Aorta (tissue), 5 donors: ENCODE measurements around the gene KIF26B. TPM values are rescaled to one million over a fixed set of nuclear protein-coding genes. Genes with fewer than 3 reads are reported as not detected.

ENCODE experiments used
- ATAC-seq: fragments of 200-7000 bp; cut with Tn5 transposase; one replicate; pipeline ENCODE4 v1.9.1; 2022; ENCODE audit warnings: moderate library complexity; ENCODE audit not compliant: low FRiP score
- DNase-seq, 2 donors: peaks; one replicate each; pipeline ENCODE4 v3.0.0-alpha.2; 2020
- H3K27ac ChIP-seq, 2 donors: one replicate each; pipeline ENCODE4 v1.5.1; 2013; ENCODE audit warnings: low read length in 2 of 2, mild to moderate bottlenecking in 2 of 2, moderate library complexity in 2 of 2, control low read depth in 1 of 2, inconsistent platforms in 1 of 2, low read depth in 1 of 2
- H3K27me3 ChIP-seq, 2 donors: one replicate each; pipeline ENCODE4 v1.6.1; 2013; ENCODE audit warnings: control low read depth in 1 of 2, low read length in 1 of 2, mild to moderate bottlenecking in 1 of 2, moderate library complexity in 1 of 2; ENCODE audit not compliant: insufficient read depth in 2 of 2, control insufficient read depth in 1 of 2
- H3K36me3 ChIP-seq, 2 donors: one replicate each; pipeline ENCODE4 v1.6.1; 2013; ENCODE audit warnings: control low read depth in 1 of 2, low read length in 1 of 2, mild to moderate bottlenecking in 1 of 2; ENCODE audit not compliant: insufficient read depth in 2 of 2, control insufficient read depth in 1 of 2
- H3K4me1 ChIP-seq, 2 donors: one replicate each; pipeline ENCODE4 v1.6.1; 2013; ENCODE audit warnings: low read length in 2 of 2, control low read depth in 1 of 2, mild to moderate bottlenecking in 1 of 2, moderate library complexity in 1 of 2; ENCODE audit not compliant: insufficient read depth in 2 of 2, control insufficient read depth in 1 of 2
- H3K4me3 ChIP-seq, 2 donors: one replicate each; pipeline ENCODE4 v1.5.1; 2013; ENCODE audit warnings: low read length in 2 of 2, control low read depth in 1 of 2, mild to moderate bottlenecking in 1 of 2
- H3K9me3 ChIP-seq: one replicate; pipeline ENCODE4 v1.6.1; 2013; ENCODE audit warnings: mild to moderate bottlenecking, low read length; ENCODE audit not compliant: control insufficient read depth
- WGBS, 2 donors: extraction: QIAGEN DNeasy Blood & Tissue Kit; methylation state at CpG; one replicate each; pipeline ENCODE4 v1.1.7; 2013; 5-methylcytosine and 5-hydroxymethylcytosine counted together
- intact Hi-C, 2 donors: fragments of 100-400 bp; cut with DNase I; formaldehyde crosslinking; loops; one replicate each; pipeline versions ENCODE4 v1.14.2 to v1.15.0; 2022
- long read RNA-seq, 2 donors: library from polyadenylated mRNA; unstranded; transcript quantifications; one replicate each; pipeline ENCODE4 v2.0.0, GENCODE V29; 2020 to 2021
- polyA plus RNA-seq, 2 donors: library from polyadenylated mRNA; stranded (reverse); fragments of 200-250 nt; gene quantifications; one replicate each; pipeline ENCODE4 v1.2.3, GENCODE V29; 2013
- total RNA-seq, 2 donors: library from RNA; stranded (reverse); fragmentation: NEBNext Ultra II Directional; extraction: Animal tissue kit (Norgen Biotek cat#: 25700); gene quantifications; one replicate each; pipeline ENCODE4 v1.2.1, GENCODE V29; 2021
- donor health status: healthy with polysubstance abuse.
- donor health status: Bipolar disorder and iron deficiency.
- donor health status: DM: no; HTN: no; CAD: no.
- donor health status: DM: no; HTN: no; CAD: no.
- donor health status: DM: yes; HTN: yes; CAD: no.

The KIF26B gene
- total RNA-seq, result under 1 TPM; 0.48 to 0.58 TPM
- under 1 TPM; under 0.01 to 0.13 TPM for polyA plus RNA-seq
- long read RNA-seq, donor 1, partial matches to known transcripts, result 1 of 4 reads
- long read RNA-seq, donor 1, other reads (novel, unspliced or antisense), result 3 of 4 reads
- long read RNA-seq, donor 2, partial matches to known transcripts, result 0 of 1 reads
- long read RNA-seq, donor 2, other reads (novel, unspliced or antisense), result 1 of 1 reads

DNA sequence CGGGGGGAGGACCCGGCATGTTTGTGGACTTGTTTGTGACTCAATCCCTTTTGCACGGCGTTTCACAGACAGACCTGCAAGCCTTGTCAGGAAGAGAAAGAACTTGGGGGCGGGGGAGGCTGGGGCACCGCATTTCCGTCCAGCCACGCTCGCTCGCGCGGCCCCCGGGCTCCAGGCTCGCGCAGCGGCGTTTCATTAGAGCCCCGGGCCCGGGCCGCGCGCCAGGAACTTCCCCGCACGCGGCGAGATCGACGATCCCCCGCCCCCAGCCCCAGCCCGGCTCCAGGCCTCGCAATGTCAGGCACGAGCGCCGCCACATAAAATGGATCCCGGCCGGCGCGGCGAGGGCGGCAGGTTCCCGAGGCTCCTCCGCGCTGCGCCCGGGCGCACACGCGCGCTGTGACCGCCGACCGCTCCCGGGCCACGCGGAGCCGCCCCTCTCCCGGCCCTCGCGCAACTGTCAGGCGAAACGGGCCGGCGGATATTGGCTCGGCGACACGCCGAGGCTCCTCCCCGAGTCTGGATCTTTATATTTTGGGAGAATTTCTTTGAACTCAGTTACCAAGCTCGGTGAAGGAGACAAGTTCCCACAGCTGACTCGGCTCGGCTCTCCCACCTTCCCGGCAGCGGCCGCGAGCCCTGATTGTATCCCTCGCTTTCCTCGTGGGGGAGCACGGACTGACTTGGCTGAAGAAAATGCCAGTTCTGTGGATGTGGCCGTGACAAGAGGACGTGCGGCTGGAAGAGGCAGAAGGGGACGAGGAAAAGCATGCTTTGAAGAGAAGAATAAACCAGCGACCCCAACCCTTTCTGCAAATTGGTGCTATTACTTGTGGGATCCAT is at the start of gene KIF26B:
Gene KIF26B, plus strand, starts transcription at position 557 of the 843 bp plus-strand sequence. CDS start 440 bp downstream, outside the sequence.
- H3K9me3 ChIP-seq, result no peaks in the 10 kb centered on the region
- no peaks in the 10 kb centered on the region for H3K4me1 ChIP-seq
- H3K27me3 ChIP-seq, result no peaks in the 10 kb centered on the region
- H3K36me3 ChIP-seq, result no peaks in the 10 kb centered on the region
- ATAC-seq (no peak), DNase-seq (peak in 1 of 2 donors; percentile 80)
- intact Hi-C loops, result loop anchor here (5.0 to 10.0 kb wide), 2 partner anchors 850 to 1338 kb away; no protein-coding TSS in a partner anchor
- H3K4me3 ChIP-seq, result peak within 1 kb of the TSS; percentile 33 to 49
- H3K27ac ChIP-seq, result no peak within 1 kb of the TSS
- 0% methylated on average over 80 to 83 of the region's 83 CpGs for WGBS, 2 donors

DNA sequence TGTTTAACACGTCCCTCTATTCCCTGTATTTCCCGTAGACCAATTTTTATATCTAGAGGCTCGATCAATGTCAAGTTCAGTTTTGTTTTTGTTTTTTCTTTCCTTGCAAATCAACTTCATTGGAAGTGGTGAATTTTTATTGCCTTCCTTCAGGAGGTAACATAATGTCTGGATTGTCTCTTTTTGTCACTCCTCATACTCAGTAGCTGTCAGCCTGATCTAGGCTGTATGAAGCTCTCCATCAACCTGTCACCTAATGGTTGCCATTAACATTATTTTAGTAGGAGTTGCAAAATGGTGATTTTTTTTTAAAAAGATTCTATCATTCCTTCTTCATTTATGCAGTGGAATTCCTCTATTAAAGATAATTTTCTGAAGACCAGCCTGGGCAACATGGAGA is 49.7 kb upstream of the KIF26B start:
- H3K4me3 ChIP-seq, result no peak overlapping the region
- intact Hi-C loops, result no loop called here
- ATAC-seq (no peak), DNase-seq (no peak)
- no peaks in the 10 kb centered on the region for H3K4me1 ChIP-seq
- H3K9me3 ChIP-seq, result no peaks in the 10 kb centered on the region
- no peak overlapping the region for H3K27ac ChIP-seq
- no peaks in the 10 kb centered on the region for H3K36me3 ChIP-seq
- no peaks in the 10 kb centered on the region for H3K27me3 ChIP-seq
- WGBS, 2 donors, result 94 to 95% methylated on average over 3 of the region's 3 CpGs

DNA sequence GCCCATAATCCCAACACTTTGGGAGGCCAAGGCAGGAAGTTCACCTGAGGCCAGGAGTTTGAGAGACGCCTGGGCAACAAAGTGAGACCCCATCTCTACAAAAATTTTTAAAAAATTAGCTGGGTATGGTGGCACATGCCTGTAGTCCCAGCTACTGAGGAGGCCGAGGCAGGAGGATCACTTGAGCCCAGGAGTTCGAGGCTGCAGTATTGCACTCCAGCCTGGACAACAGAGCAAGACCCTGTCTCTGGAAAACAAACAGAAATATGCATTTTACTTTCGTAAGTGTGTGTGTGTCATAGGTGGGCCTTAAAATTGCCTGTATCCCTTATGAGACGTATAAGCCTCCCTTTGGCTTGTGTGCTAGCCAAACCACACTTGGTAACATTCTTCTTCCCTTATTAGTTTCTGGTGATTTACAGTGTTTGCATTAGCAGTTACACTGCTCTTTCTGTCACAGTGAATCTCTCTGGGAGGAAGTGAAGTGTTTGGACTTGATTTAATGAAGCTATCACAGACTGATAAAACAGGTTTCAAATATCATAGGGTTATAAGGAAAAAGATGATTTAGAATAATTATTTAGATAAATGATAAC is 48.9 kb upstream of the KIF26B start:
- DNase-seq, result no peak
- ATAC-seq, result no peak
- 89 to 90% methylated on average over 5 of the region's 5 CpGs for WGBS, 2 donors
- intact Hi-C loops, result no loop called here
- Histone ChIP-seq H3K27ac (no peak overlapping the region), H3K4me1 (no peaks in the 10 kb centered on the region), H3K36me3 (no peaks in the 10 kb centered on the region), H3K4me3 (no peak overlapping the region), H3K27me3 (no peaks in the 10 kb centered on the region), H3K9me3 (no peaks in the 10 kb centered on the region)

DNA sequence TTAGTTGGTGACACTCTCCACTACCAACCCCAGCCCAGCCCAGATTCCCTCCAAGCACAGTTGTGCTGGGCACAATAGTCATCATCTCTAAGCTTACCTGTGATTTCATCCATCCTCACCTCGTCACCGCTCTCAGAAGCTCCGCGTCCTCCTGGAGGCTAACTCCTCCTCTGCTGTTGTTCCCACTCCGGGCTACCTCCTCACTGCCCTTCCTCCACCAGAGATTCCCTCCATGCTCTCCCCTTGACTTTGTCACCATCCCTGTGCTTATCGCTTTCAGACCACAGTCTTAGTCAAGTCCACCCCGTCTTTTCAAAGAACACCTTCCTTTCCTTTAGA is 47.0 kb upstream of the KIF26B start:
- Histone ChIP-seq H3K4me3 (no peak overlapping the region), H3K27ac (no peak overlapping the region), H3K27me3 (no peaks in the 10 kb centered on the region), H3K4me1 (no peaks in the 10 kb centered on the region), H3K36me3 (no peaks in the 10 kb centered on the region), H3K9me3 (no peaks in the 10 kb centered on the region)
- DNase-seq, result no peak
- ATAC-seq, result no peak
- WGBS, 2 donors, result 85 to 88% methylated on average over 7 of the region's 7 CpGs
- intact Hi-C loops, result no loop called here

DNA sequence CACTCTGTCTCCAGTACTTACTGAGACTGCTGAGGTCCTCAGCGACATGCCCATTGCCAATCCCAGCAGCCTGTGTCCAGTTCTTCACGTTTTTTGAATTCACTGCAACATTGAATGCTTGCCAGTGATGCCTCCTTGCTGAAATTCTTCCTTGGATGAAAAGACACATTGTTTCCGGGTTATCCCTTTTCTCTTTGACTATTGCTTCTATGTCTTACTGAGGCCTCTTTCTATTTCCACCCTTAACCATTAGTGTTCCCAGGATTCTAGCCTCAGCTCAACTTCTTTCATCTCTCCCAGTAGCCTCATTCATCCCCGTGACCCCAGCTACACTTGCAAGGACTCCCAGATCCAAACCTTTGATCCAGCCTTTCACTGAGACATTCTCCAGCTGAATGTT is 46.5 kb upstream of the KIF26B start:
- ATAC-seq (no peak), DNase-seq (no peak)
- intact Hi-C loops, result no loop called here
- Histone ChIP-seq H3K27ac (no peak overlapping the region), H3K4me3 (no peak overlapping the region), H3K4me1 (no peaks in the 10 kb centered on the region), H3K36me3 (no peaks in the 10 kb centered on the region), H3K27me3 (no peaks in the 10 kb centered on the region), H3K9me3 (no peaks in the 10 kb centered on the region)
- 72 to 78% methylated on average over 4 of the region's 4 CpGs for WGBS, 2 donors

DNA sequence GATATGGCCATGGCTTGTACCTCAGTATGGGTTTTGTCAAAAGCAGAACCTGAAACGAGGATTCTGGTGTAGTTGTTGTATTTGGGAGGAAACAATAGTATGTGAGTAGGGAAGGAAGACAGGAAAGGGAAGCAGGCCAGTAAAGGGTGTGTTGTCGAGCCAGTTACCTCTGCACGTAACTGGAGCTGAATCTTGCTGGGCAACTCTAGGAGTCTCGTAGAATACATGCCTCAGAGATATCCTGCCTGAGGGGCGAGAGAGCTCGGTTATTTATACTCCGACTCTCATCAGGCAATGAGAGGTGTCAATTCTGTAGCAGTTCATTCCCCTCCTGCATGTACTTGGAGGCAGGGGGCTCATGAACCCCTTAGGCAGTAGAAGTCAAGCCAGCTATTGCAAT is 45.9 kb upstream of the KIF26B start:
- no peaks in the 10 kb centered on the region for H3K9me3 ChIP-seq
- DNase-seq, result peak in 1 of 2 donors; percentile 2
- no peaks in the 10 kb centered on the region for H3K4me1 ChIP-seq
- intact Hi-C loops, result no loop called here
- no peaks in the 10 kb centered on the region for H3K27me3 ChIP-seq
- 71 to 78% methylated on average over 7 of the region's 7 CpGs for WGBS, 2 donors
- ATAC-seq, result no peak
- no peaks in the 10 kb centered on the region for H3K36me3 ChIP-seq
- no peak overlapping the region for H3K27ac ChIP-seq
- no peak overlapping the region for H3K4me3 ChIP-seq

DNA sequence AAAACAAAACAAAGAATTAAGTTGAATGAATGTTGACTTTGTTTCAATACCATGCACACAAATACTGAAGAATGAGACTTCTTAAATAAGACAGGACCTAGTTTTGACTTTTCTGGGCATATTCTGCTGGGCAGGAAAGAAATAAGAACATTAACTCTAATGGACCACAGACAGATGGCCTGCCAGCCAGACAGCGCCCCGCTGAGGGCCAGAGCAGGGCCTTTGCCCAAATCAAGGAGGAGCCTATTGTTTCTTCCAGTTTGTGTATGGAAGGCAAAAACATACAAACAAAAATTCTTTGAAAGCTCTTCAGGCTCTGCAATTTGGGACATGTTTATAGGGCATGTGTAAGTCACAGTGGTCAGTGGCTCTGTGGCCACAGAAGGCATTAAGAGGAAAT is 44.4 kb upstream of the KIF26B start:
- Histone ChIP-seq H3K4me1 (no peaks in the 10 kb centered on the region), H3K27ac (no peak overlapping the region), H3K27me3 (no peaks in the 10 kb centered on the region), H3K4me3 (no peak overlapping the region), H3K36me3 (no peaks in the 10 kb centered on the region), H3K9me3 (no peaks in the 10 kb centered on the region)
- DNase-seq (peak in 1 of 2 donors; percentile 5), ATAC-seq (no peak)
- intact Hi-C loops, result no loop called here
- WGBS, 2 donors, result 87 to 88% methylated on average over 2 of the region's 2 CpGs

DNA sequence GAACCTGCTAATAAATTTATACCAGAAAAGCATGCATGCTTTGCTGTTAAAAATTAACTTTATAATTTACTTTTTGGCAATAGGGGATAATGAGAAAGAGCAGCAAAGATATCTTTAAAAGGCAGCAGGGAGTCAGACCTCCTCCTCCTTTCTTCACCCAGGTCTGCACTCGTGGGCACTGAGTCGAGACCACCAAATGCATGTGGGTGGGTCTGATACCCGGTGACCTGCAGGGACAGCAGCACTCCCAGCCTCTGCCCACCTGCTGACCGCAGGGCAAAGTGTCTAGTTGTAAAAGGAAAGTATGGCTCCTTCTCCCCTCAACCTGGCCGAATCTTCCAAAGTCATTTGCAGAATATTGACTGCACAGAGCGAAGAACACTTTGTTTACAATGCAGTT is 43.7 kb upstream of the KIF26B start:
- intact Hi-C loops, result no loop called here
- H3K27me3 ChIP-seq, result no peaks in the 10 kb centered on the region
- H3K27ac ChIP-seq, result no peak overlapping the region
- H3K4me3 ChIP-seq, result no peak overlapping the region
- no peak for DNase-seq
- no peaks in the 10 kb centered on the region for H3K36me3 ChIP-seq
- ATAC-seq, result no peak
- H3K9me3 ChIP-seq, result no peaks in the 10 kb centered on the region
- no peaks in the 10 kb centered on the region for H3K4me1 ChIP-seq
- WGBS, 2 donors, result 80 to 81% methylated on average over 6 of the region's 6 CpGs
